GM23338 (cell line): Measurements from ENCODE around the gene RIN3. TPM values are rescaled to one million over a fixed set of nuclear protein-coding genes. Genes with fewer than 3 reads are reported as not detected.

Experiments
- ATAC-seq: fragments of 200-7000 bp; cut with Tn5 transposase; 3 replicates; pipeline ENCODE4 v1.9.1; 2020
- DNase-seq: peaks from one replicate; pipeline ENCODE4 v3.0.0-alpha.2; 2015; ENCODE audit warnings: low spot score
- H2AFZ ChIP-seq: fragments of 200-600 bp; sonication (generic); 2 replicates; pipeline ENCODE4 v1.8.0; 2016; ENCODE audit warnings: antibody characterized with exemption, mild to moderate bottlenecking, moderate library complexity
- H3F3A ChIP-seq: fragments of 200-600 bp; sonication (generic); replicated peaks from 2 replicates; pipeline ENCODE4 v1.8.0; 2017; ENCODE audit warnings: antibody characterized with exemption, mixed run types, low read depth
- H3K27ac ChIP-seq: fragments of 200-600 bp; sonication (generic); 2 replicates; pipeline ENCODE4 v1.6.1; 2016; ENCODE audit warnings: low read depth
- H3K27me3 ChIP-seq: fragments of 200-600 bp; sonication (generic); 2 replicates; pipeline ENCODE4 v1.8.0; 2016; ENCODE audit warnings: mild to moderate bottlenecking, mixed run types, moderate library complexity; ENCODE audit not compliant: insufficient read depth
- H3K36me3 ChIP-seq: fragments of 200-600 bp; sonication (generic); 2 replicates; pipeline ENCODE4 v1.8.0; 2016; ENCODE audit warnings: mild to moderate bottlenecking; ENCODE audit not compliant: insufficient read depth
- H3K4me1 ChIP-seq: fragments of 200-600 bp; sonication (generic); 2 replicates; pipeline ENCODE4 v1.8.0; 2016; ENCODE audit warnings: mild to moderate bottlenecking, moderate library complexity; ENCODE audit not compliant: insufficient read depth
- H3K4me2 ChIP-seq: fragments of 200-600 bp; sonication (generic); 2 replicates; pipeline ENCODE4 v1.7.1; 2017; ENCODE audit warnings: mixed run types
- H3K4me3 ChIP-seq: fragments of 200-600 bp; sonication (generic); 2 replicates; pipeline ENCODE4 v1.6.1; 2016; ENCODE audit warnings: mixed run types
- H3K79me2 ChIP-seq: fragments of 200-600 bp; sonication (generic); replicated peaks from 2 replicates; pipeline ENCODE4 v1.8.0; 2017; ENCODE audit warnings: mild to moderate bottlenecking; ENCODE audit not compliant: insufficient read depth
- H3K9me2 ChIP-seq: fragments of 200-600 bp; sonication (generic); 2 replicates; pipeline ENCODE4 v1.8.0; 2017; ENCODE audit not compliant: insufficient read depth
- H4K20me1 ChIP-seq: fragments of 200-600 bp; sonication (generic); replicated peaks from 2 replicates; pipeline ENCODE4 v1.8.0; 2017; ENCODE audit warnings: mild to moderate bottlenecking; ENCODE audit not compliant: insufficient read depth
- H3K27ac Mint-ChIP-seq: 2 replicates; pipeline ENCODE4 v1.8.0; 2020; ENCODE audit warnings: inconsistent platforms, mild to moderate bottlenecking, moderate library complexity, mixed read lengths
- H3K27me3 Mint-ChIP-seq: 3 replicates; pipeline ENCODE4 v1.8.0; 2022; ENCODE audit warnings: low read depth, mild to moderate bottlenecking, moderate library complexity, mixed read lengths, inconsistent platforms; ENCODE audit not compliant: insufficient read depth, poor library complexity
- H3K36me3 Mint-ChIP-seq: 3 replicates; pipeline ENCODE4 v1.8.0; 2021; ENCODE audit warnings: low read depth, mild to moderate bottlenecking, inconsistent platforms, moderate library complexity, mixed read lengths
- H3K4me1 Mint-ChIP-seq: 3 replicates; pipeline ENCODE4 v1.8.0; 2020; ENCODE audit warnings: mild to moderate bottlenecking, inconsistent platforms, mixed read lengths
- H3K4me3 Mint-ChIP-seq: 3 replicates; pipeline ENCODE4 v1.8.0; 2021; ENCODE audit warnings: moderate library complexity, mild to moderate bottlenecking, inconsistent platforms, mixed read lengths
- H3K9me3 Mint-ChIP-seq: 3 replicates; pipeline ENCODE4 v1.8.0; 2020; ENCODE audit warnings: moderate library complexity, mild to moderate bottlenecking, inconsistent platforms, mixed read lengths
- CTCF ChIP-seq, 2 experiments: fragments of 200-600 bp in 1 of 2; sonication (generic) in 1 of 2; conservative IDR thresholded peaks; 2 replicates each; pipeline versions ENCODE4 v1.5.1 to v1.6.1; 2016 to 2017; ENCODE audit warnings: antibody characterized with exemption in 2 of 2, low read depth in 2 of 2, mild to moderate bottlenecking in 2 of 2, moderate library complexity in 1 of 2
- ETS1 ChIP-seq: IDR thresholded peaks from 2 replicates; pipeline ENCODE4 v1.6.1; 2016; ENCODE audit warnings: antibody characterized with exemption
- NANOG ChIP-seq: IDR thresholded peaks from 2 replicates; pipeline ENCODE4 v1.6.1; 2016; ENCODE audit warnings: antibody characterized with exemption, borderline replicate concordance
- STAT1 ChIP-seq: IDR thresholded peaks from one replicate; pipeline ENCODE4 v1.6.1; 2016; ENCODE audit warnings: antibody characterized with exemption; ENCODE audit not compliant: unreplicated experiment
- ZNF114 ChIP-seq: fragments of 250-450 bp; sonication (Bioruptor Pico); IDR thresholded peaks from 2 replicates; pipeline ENCODE4 v1.5.0; 2020; ENCODE audit warnings: mild to moderate bottlenecking, moderate library complexity
- ZNF331 ChIP-seq: fragments of 250-450 bp; sonication (Bioruptor Pico); IDR thresholded peaks from 2 replicates; pipeline ENCODE4 v1.5.0; 2020; ENCODE audit warnings: low read depth, mild to moderate bottlenecking, moderate library complexity
- polyA plus RNA-seq: library from polyadenylated mRNA; unstranded; fragments of >200 nt; fragmentation: Nextera tagmentation; extraction: Ambion mirVana; gene quantifications from 2 replicates; pipeline ENCODE4 v1.2.1, GENCODE V29; 2016
- total RNA-seq: library from RNA; depleted of rRNA; stranded (reverse); fragments of >200 nt; shearing (Covaris generic); gene quantifications from 2 replicates; pipeline ENCODE4 v1.2.3, GENCODE V29; 2014
- TF ChIP-seq, protein P1 (sequence below): IDR thresholded peaks from one replicate; pipeline ENCODE4 v1.6.1; 2018; ENCODE audit warnings: antibody characterized with exemption; ENCODE audit not compliant: unreplicated experiment

The RIN3 gene
- total and polyA plus RNA-seq, 2 experiments from 2014 or later: 0.97 to 1.5 TPM

GRCh38 chr14:92586963-92587699, 73.5 kb downstream of the RIN3 start:
- H3K4me3 Mint-ChIP-seq: no peak overlapping the region
- ATAC-seq (no peak), DNase-seq (no peak)
- no peaks in the 10 kb centered on the region for H3K4me1 ChIP-seq
- H3K4me3 ChIP-seq: no peak overlapping the region
- no peaks in the 10 kb centered on the region for H3K79me2 ChIP-seq
- no peaks in the 10 kb centered on the region for H3K36me3 ChIP-seq
- H3K4me1 Mint-ChIP-seq: no peaks in the 10 kb centered on the region
- H4K20me1 ChIP-seq: no peaks in the 10 kb centered on the region
- no peak overlapping the region for H3K4me2 ChIP-seq
- H3K27me3 ChIP-seq: no peaks in the 10 kb centered on the region
- no peaks in the 10 kb centered on the region for H3K9me2 ChIP-seq
- no peaks in the 10 kb centered on the region for H3F3A ChIP-seq
- peaks cover 10% of the 10 kb centered on the region; the same call in 2 of the 3 replicates for H3K9me3 Mint-ChIP-seq
- TF ChIP-seq STAT1: no peak
- no peak for TF ChIP-seq CTCF (conservative IDR thresholded peaks at IDR 0.05; ENCODE audit: low read depth in 2 of 2)
- TF ChIP-seq, protein P1, sequence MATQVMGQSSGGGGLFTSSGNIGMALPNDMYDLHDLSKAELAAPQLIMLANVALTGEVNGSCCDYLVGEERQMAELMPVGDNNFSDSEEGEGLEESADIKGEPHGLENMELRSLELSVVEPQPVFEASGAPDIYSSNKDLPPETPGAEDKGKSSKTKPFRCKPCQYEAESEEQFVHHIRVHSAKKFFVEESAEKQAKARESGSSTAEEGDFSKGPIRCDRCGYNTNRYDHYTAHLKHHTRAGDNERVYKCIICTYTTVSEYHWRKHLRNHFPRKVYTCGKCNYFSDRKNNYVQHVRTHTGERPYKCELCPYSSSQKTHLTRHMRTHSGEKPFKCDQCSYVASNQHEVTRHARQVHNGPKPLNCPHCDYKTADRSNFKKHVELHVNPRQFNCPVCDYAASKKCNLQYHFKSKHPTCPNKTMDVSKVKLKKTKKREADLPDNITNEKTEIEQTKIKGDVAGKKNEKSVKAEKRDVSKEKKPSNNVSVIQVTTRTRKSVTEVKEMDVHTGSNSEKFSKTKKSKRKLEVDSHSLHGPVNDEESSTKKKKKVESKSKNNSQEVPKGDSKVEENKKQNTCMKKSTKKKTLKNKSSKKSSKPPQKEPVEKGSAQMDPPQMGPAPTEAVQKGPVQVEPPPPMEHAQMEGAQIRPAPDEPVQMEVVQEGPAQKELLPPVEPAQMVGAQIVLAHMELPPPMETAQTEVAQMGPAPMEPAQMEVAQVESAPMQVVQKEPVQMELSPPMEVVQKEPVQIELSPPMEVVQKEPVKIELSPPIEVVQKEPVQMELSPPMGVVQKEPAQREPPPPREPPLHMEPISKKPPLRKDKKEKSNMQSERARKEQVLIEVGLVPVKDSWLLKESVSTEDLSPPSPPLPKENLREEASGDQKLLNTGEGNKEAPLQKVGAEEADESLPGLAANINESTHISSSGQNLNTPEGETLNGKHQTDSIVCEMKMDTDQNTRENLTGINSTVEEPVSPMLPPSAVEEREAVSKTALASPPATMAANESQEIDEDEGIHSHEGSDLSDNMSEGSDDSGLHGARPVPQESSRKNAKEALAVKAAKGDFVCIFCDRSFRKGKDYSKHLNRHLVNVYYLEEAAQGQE: no peak
- TF ChIP-seq ZNF114 (CRISPR knock-in tag): no peak
- TF ChIP-seq ZNF331 (CRISPR knock-in tag): no peak
- H3K27ac ChIP-seq: no peak overlapping the region
- H3K36me3 Mint-ChIP-seq: peaks cover 9% of the 10 kb centered on the region; the same call in 1 of the 3 replicates
- no peak overlapping the region for H2AFZ ChIP-seq
- H3K27ac Mint-ChIP-seq: no peak overlapping the region
- peaks cover 9% of the 10 kb centered on the region for H3K27me3 Mint-ChIP-seq

GRCh38 chr14:92587700-92588085, 74.1 kb downstream of the RIN3 start:
- Histone ChIP-seq H3K27me3 (no peaks in the 10 kb centered on the region), H3K4me2 (no peak overlapping the region), H3K4me1 (no peaks in the 10 kb centered on the region), H3K36me3 (no peaks in the 10 kb centered on the region), H3K79me2 (no peaks in the 10 kb centered on the region), H4K20me1 (no peaks in the 10 kb centered on the region), H2AFZ (no peak overlapping the region), H3F3A (no peaks in the 10 kb centered on the region), H3K4me3 (no peak overlapping the region), H3K27ac (no peak overlapping the region), H3K9me2 (no peaks in the 10 kb centered on the region)
- Mint-ChIP-seq H3K36me3 (peaks cover 9% of the 10 kb centered on the region; the same call in 1 of the 3 replicates), H3K4me1 (no peaks in the 10 kb centered on the region), H3K27ac (no peak overlapping the region), H3K27me3 (peaks cover 9% of the 10 kb centered on the region), H3K4me3 (no peak overlapping the region), H3K9me3 (peaks cover 10% of the 10 kb centered on the region; the same call in 2 of the 3 replicates)
- TF ChIP-seq STAT1 (no peak), ETS1 (no peak), NANOG (no peak), ZNF331 (CRISPR knock-in tag) (no peak)
- ATAC-seq (no peak), DNase-seq (no peak)
